Activated B cell treated with CpG ODN at 0.5 μM for 24 hours (primary cell): ENCODE data around the gene VPS26C. TPM values are rescaled to one million over a fixed set of nuclear protein-coding genes. Genes with fewer than 3 reads are reported as not detected.

Experiments
- ATAC-seq: fragments of 200-7000 bp; cut with Tn5 transposase; one replicate; pipeline ENCODE4 v1.10.0; 2021; ENCODE audit warnings: low read depth, mild to moderate bottlenecking, moderate library complexity
- CTCF ChIA-PET: fragments of 350-600 bp; sonication (Branson Sonifier 250); formaldehyde crosslinking; loops from one replicate; lab custom pipeline; 2021; ENCODE audit warnings: antibody characterized with exemption; lab: Charles Lee
- POLR2A ChIA-PET: fragments of 350-600 bp; sonication (Branson Sonifier 250); formaldehyde crosslinking; loops from one replicate; lab custom pipeline; 2021; ENCODE audit warnings: antibody characterized with exemption; lab: Charles Lee
- DNase-seq: peaks from one replicate; pipeline ENCODE4 v3.0.0; 2022
- H3K27ac Mint-ChIP-seq: one replicate; pipeline ENCODE4 v1.8.0; 2020; ENCODE audit warnings: mixed read lengths
- H3K27me3 Mint-ChIP-seq: one replicate; pipeline ENCODE4 v1.8.0; 2021; ENCODE audit warnings: mixed read lengths
- H3K36me3 Mint-ChIP-seq: one replicate; pipeline ENCODE4 v1.8.0; 2021; ENCODE audit warnings: low read depth, mixed read lengths
- H3K4me1 Mint-ChIP-seq: one replicate; pipeline ENCODE4 v1.8.0; 2021; ENCODE audit warnings: mixed read lengths
- H3K4me3 Mint-ChIP-seq: one replicate; pipeline ENCODE4 v1.8.0; 2020; ENCODE audit warnings: mild to moderate bottlenecking, mixed read lengths
- H3K9me3 Mint-ChIP-seq: one replicate; pipeline ENCODE4 v1.8.0; 2020; ENCODE audit warnings: mixed read lengths
- intact Hi-C: fragments of 100-400 bp; cut with micrococcal nuclease; formaldehyde crosslinking; loops from one replicate; pipeline ENCODE4 v1.15.1; 2024
- total RNA-seq: library from RNA; stranded (reverse); gene quantifications from 2 replicates; pipeline ENCODE4 v1.2.3, GENCODE V29; 2022
- TF ChIP-seq, protein P1 (sequence below): fragments of 200-600 bp; IDR thresholded peaks from one replicate; pipeline ENCODE4 v1.8.0; 2022; ENCODE audit warnings: antibody characterized with exemption, mild to moderate bottlenecking

Gene VPS26C
- total RNA-seq, 1 donor from 2014 or later = 45.2 TPM

DNA sequence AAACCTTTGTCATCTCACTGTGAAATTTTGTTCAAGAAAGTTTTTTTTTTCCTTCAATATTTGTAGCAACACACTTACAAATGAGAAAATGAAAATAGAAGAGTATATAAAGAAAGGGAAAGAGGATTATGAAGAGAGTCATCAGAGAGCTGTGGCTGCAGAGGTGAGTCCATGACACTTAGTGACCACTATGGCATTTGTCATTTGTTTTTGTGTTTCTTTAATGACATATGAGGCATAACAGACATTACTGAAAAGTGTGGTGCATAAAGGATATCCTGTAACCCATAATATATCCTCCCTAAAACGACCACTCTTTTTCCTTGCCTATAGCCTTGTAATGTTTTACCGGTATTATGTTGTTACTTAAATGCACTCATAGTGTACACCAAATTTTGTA, 80.2 kb downstream of the VPS26C start:
- ChIA-PET POLR2A (no interaction called here), CTCF (interaction anchor here (0.6 kb wide), 1 partner anchor 19 kb away, joined by 3 read pairs; no protein-coding TSS in a partner anchor)
- no peak for DNase-seq
- no peak overlapping the region for H3K27ac Mint-ChIP-seq
- no peaks in the 10 kb centered on the region for H3K9me3 Mint-ChIP-seq
- peaks cover 75% of the 10 kb centered on the region for H3K36me3 Mint-ChIP-seq
- H3K4me3 Mint-ChIP-seq = no peak overlapping the region
- TF ChIP-seq, protein P1, sequence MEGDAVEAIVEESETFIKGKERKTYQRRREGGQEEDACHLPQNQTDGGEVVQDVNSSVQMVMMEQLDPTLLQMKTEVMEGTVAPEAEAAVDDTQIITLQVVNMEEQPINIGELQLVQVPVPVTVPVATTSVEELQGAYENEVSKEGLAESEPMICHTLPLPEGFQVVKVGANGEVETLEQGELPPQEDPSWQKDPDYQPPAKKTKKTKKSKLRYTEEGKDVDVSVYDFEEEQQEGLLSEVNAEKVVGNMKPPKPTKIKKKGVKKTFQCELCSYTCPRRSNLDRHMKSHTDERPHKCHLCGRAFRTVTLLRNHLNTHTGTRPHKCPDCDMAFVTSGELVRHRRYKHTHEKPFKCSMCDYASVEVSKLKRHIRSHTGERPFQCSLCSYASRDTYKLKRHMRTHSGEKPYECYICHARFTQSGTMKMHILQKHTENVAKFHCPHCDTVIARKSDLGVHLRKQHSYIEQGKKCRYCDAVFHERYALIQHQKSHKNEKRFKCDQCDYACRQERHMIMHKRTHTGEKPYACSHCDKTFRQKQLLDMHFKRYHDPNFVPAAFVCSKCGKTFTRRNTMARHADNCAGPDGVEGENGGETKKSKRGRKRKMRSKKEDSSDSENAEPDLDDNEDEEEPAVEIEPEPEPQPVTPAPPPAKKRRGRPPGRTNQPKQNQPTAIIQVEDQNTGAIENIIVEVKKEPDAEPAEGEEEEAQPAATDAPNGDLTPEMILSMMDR = no peak
- H3K4me1 Mint-ChIP-seq = no peaks in the 10 kb centered on the region
- ATAC-seq = no peak
- no peaks in the 10 kb centered on the region for H3K27me3 Mint-ChIP-seq
- intact Hi-C loops = no loop called here

- peaks cover 68% of the 10 kb centered on the region for H3K36me3 Mint-ChIP-seq
- DNase-seq (no peak), ATAC-seq (no peak)
- H3K4me3 Mint-ChIP-seq = no peak overlapping the region
- intact Hi-C loops = no loop called here
- no peaks in the 10 kb centered on the region for H3K27me3 Mint-ChIP-seq
- H3K9me3 Mint-ChIP-seq = peaks cover 2% of the 10 kb centered on the region
- TF ChIP-seq, protein P1 = no peak
- H3K27ac Mint-ChIP-seq = no peak overlapping the region
- H3K4me1 Mint-ChIP-seq = no peaks in the 10 kb centered on the region
- ChIA-PET POLR2A (no interaction called here), CTCF (no interaction called here)
These were observed 82.1 kb downstream of the VPS26C start for GRCh38 chr21:37184784-37185593.

- no peak overlapping the region for H3K27ac Mint-ChIP-seq
- H3K4me1 Mint-ChIP-seq = no peaks in the 10 kb centered on the region
- intact Hi-C loops = no loop called here
- H3K36me3 Mint-ChIP-seq = peaks cover 65% of the 10 kb centered on the region
- CTCF ChIA-PET = no interaction called here
- POLR2A ChIA-PET = no interaction called here
- no peaks in the 10 kb centered on the region for H3K27me3 Mint-ChIP-seq
- DNase-seq (no peak), ATAC-seq (no peak)
- H3K9me3 Mint-ChIP-seq = peaks cover 6% of the 10 kb centered on the region
- no peak overlapping the region for H3K4me3 Mint-ChIP-seq
- TF ChIP-seq, protein P1 = no peak
These were observed 83.4 kb downstream of the VPS26C start for GRCh38 chr21:37183749-37184148.

GRCh38 chr21:37182222-37182621, 84.9 kb downstream of the VPS26C start:
- Mint-ChIP-seq H3K27ac (no peak overlapping the region), H3K36me3 (peaks cover 67% of the 10 kb centered on the region), H3K9me3 (peaks cover 6% of the 10 kb centered on the region), H3K27me3 (no peaks in the 10 kb centered on the region), H3K4me3 (no peak overlapping the region), H3K4me1 (no peaks in the 10 kb centered on the region)
- TF ChIP-seq, protein P1 = no peak
- no peak for DNase-seq
- intact Hi-C loops = no loop called here
- CTCF ChIA-PET = no interaction called here
- POLR2A ChIA-PET = no interaction called here
- ATAC-seq = no peak

GRCh38 chr21:37181059-37181458, 86.1 kb downstream of the VPS26C start:
- Mint-ChIP-seq H3K4me1 (no peaks in the 10 kb centered on the region), H3K27ac (no peak overlapping the region), H3K4me3 (no peak overlapping the region), H3K9me3 (peaks cover 6% of the 10 kb centered on the region), H3K27me3 (no peaks in the 10 kb centered on the region), H3K36me3 (peaks cover 68% of the 10 kb centered on the region)
- intact Hi-C loops = no loop called here
- ATAC-seq (no peak), DNase-seq (no peak)
- ChIA-PET CTCF (no interaction called here), POLR2A (no interaction called here)
- TF ChIP-seq, protein P1 = no peak
